Astrocyte (in vitro differentiated cells and primary cell): ENCODE data around the gene BORCS5. TPM values are rescaled to one million over a fixed set of nuclear protein-coding genes. Genes with fewer than 3 reads are reported as not detected.

Experiments
- DNase-seq: peaks from one replicate; pipeline ENCODE4 v3.0.0-alpha.2; 2010; ENCODE audit warnings: low read depth
- FAIRE-seq: peaks from 2 replicates; lab custom pipeline; 2011; peaks lifted over from hg19 to GRCh38; lab: Jason Lieb, UNC
- H2AFZ ChIP-seq: 2 replicates; pipeline ENCODE4 v1.6.0; 2012; ENCODE audit warnings: low read depth, low read length, inconsistent platforms
- H3K27ac ChIP-seq: 2 replicates; pipeline ENCODE4 v1.5.1; 2011; ENCODE audit warnings: low read depth, low read length, inconsistent platforms
- H3K27me3 ChIP-seq: 2 replicates; pipeline ENCODE4 v1.6.0; 2011; ENCODE audit warnings: low read length, inconsistent platforms; ENCODE audit not compliant: insufficient read depth
- H3K36me3 ChIP-seq: 2 replicates; pipeline ENCODE4 v1.5.1; 2011; ENCODE audit warnings: low read length, inconsistent platforms; ENCODE audit not compliant: insufficient read depth
- H3K4me1 ChIP-seq: 2 replicates; pipeline ENCODE4 v1.5.1; 2011; ENCODE audit warnings: low read length, inconsistent platforms; ENCODE audit not compliant: insufficient read depth
- H3K4me2 ChIP-seq: 2 replicates; pipeline ENCODE4 v1.6.0; 2012; ENCODE audit warnings: low read length, inconsistent platforms
- H3K4me3 ChIP-seq: 2 replicates; pipeline ENCODE4 v1.5.1; 2011; ENCODE audit warnings: low read depth, mild to moderate bottlenecking, low read length, inconsistent platforms; ENCODE audit not compliant: insufficient read depth
- H3K79me2 ChIP-seq: 2 replicates; pipeline ENCODE4 v1.6.0; 2012; ENCODE audit warnings: mild to moderate bottlenecking, low read length, inconsistent platforms; ENCODE audit not compliant: insufficient read depth
- H3K9ac ChIP-seq: 2 replicates; pipeline ENCODE4 v1.6.0; 2012; ENCODE audit warnings: mild to moderate bottlenecking, low read length, inconsistent platforms
- H3K9me3 ChIP-seq: 2 replicates; pipeline ENCODE4 v1.5.1; 2012; ENCODE audit warnings: low read depth, mild to moderate bottlenecking, low read length, inconsistent platforms; ENCODE audit not compliant: insufficient read depth
- H4K20me1 ChIP-seq: 2 replicates; pipeline ENCODE4 v1.6.0; 2012; ENCODE audit warnings: low read length, inconsistent platforms; ENCODE audit not compliant: insufficient read depth
- H3K27ac Mint-ChIP-seq: one replicate; pipeline ENCODE4 v1.8.0; 2021; ENCODE audit warnings: mild to moderate bottlenecking, mixed read lengths; ENCODE audit not compliant: unreplicated experiment
- H3K27me3 Mint-ChIP-seq: one replicate; pipeline ENCODE4 v1.8.0; 2021; ENCODE audit warnings: low read depth, mixed read lengths; ENCODE audit not compliant: unreplicated experiment
- H3K36me3 Mint-ChIP-seq: one replicate; pipeline ENCODE4 v1.8.0; 2021; ENCODE audit warnings: low read depth, mixed read lengths; ENCODE audit not compliant: unreplicated experiment
- H3K4me1 Mint-ChIP-seq: one replicate; pipeline ENCODE4 v1.8.0; 2021; ENCODE audit warnings: low read depth, mixed read lengths; ENCODE audit not compliant: unreplicated experiment
- H3K4me3 Mint-ChIP-seq: one replicate; pipeline ENCODE4 v1.8.0; 2021; ENCODE audit warnings: mild to moderate bottlenecking, moderate library complexity, mixed read lengths; ENCODE audit not compliant: unreplicated experiment
- H3K9me3 Mint-ChIP-seq: one replicate; pipeline ENCODE4 v1.8.0; 2021; ENCODE audit warnings: mild to moderate bottlenecking, mixed read lengths; ENCODE audit not compliant: unreplicated experiment
- CTCF ChIP-seq: IDR thresholded peaks from 2 replicates; pipeline ENCODE4 v1.5.1; 2011; ENCODE audit warnings: low read depth, mild to moderate bottlenecking, inconsistent platforms, low read length, moderate library complexity; ENCODE audit not compliant: insufficient read depth
- EZH2 ChIP-seq: IDR thresholded peaks from 2 replicates; pipeline ENCODE4 v1.6.1; 2012; ENCODE audit warnings: mild to moderate bottlenecking, low read length, inconsistent platforms; ENCODE audit not compliant: insufficient read depth
- total RNA-seq: library from RNA; stranded (reverse); gene quantifications from 2 replicates; pipeline ENCODE4 v1.2.1, GENCODE V29; 2021

BORCS5 gene
- total RNA-seq, 1 donor from 2014 or later: 8.1 TPM

- H3K27me3 Mint-ChIP-seq: no peaks in the 10 kb centered on the region
- H2AFZ ChIP-seq: no peak overlapping the region
- no peaks in the 10 kb centered on the region for H3K27me3 ChIP-seq
- H3K36me3 Mint-ChIP-seq: peaks cover 44% of the 10 kb centered on the region
- peaks cover 2% of the 10 kb centered on the region for H3K4me1 Mint-ChIP-seq
- peaks cover 11% of the 10 kb centered on the region for H4K20me1 ChIP-seq
- no peak for DNase-seq
- H3K9me3 Mint-ChIP-seq: peaks cover 2% of the 10 kb centered on the region
- H3K9ac ChIP-seq: no peak overlapping the region
- no peak overlapping the region for H3K4me3 ChIP-seq
- no peak overlapping the region for H3K4me2 ChIP-seq
- H3K27ac Mint-ChIP-seq: no peak overlapping the region
- H3K4me3 Mint-ChIP-seq: no peak overlapping the region
- H3K9me3 ChIP-seq: no peaks in the 10 kb centered on the region
- peaks cover 3% of the 10 kb centered on the region for H3K79me2 ChIP-seq
- H3K4me1 ChIP-seq: peaks cover 3% of the 10 kb centered on the region
- no peak for TF ChIP-seq EZH2
- TF ChIP-seq CTCF: no peak
- FAIRE-seq: no peak
- H3K27ac ChIP-seq: no peak overlapping the region
- peaks cover 8% of the 10 kb centered on the region for H3K36me3 ChIP-seq
Measured at GRCh38 chr12:12474471-12474928, 117.6 kb downstream of the BORCS5 start.

- DNase-seq (no peak), FAIRE-seq (no peak)
- Histone ChIP-seq H3K4me1 (peaks cover 3% of the 10 kb centered on the region), H3K4me3 (no peak overlapping the region), H4K20me1 (peaks cover 11% of the 10 kb centered on the region), H3K79me2 (peaks cover 3% of the 10 kb centered on the region), H2AFZ (no peak overlapping the region), H3K27me3 (no peaks in the 10 kb centered on the region), H3K9me3 (no peaks in the 10 kb centered on the region), H3K4me2 (no peak overlapping the region), H3K27ac (no peak overlapping the region), H3K9ac (no peak overlapping the region), H3K36me3 (peaks cover 10% of the 10 kb centered on the region)
- Mint-ChIP-seq H3K9me3 (no peaks in the 10 kb centered on the region), H3K36me3 (peaks cover 40% of the 10 kb centered on the region), H3K4me3 (no peak overlapping the region), H3K27ac (no peak overlapping the region), H3K27me3 (no peaks in the 10 kb centered on the region), H3K4me1 (peaks cover 2% of the 10 kb centered on the region)
- TF ChIP-seq CTCF (no peak), EZH2 (no peak)
Measured at GRCh38 chr12:12474931-12475795, 118.3 kb downstream of the BORCS5 start.
